Adipocyte (in vitro differentiated cells): ENCODE results near the gene BCL11B.

Experiments
- DNase-seq: peaks from one replicate; pipeline ENCODE4 v3.0.0-alpha.2; 2015; ENCODE audit warnings: low read depth
- H3K27me3 ChIP-seq: replicated peaks from 2 replicates; pipeline ENCODE4 v1.7.0; 2013; ENCODE audit warnings: mild to moderate bottlenecking, low read length, moderate library complexity; ENCODE audit not compliant: control insufficient read depth, insufficient read depth
- H3K36me3 ChIP-seq: 2 replicates; pipeline ENCODE4 v1.7.0; 2013; ENCODE audit warnings: low read length, mild to moderate bottlenecking, moderate library complexity; ENCODE audit not compliant: control insufficient read depth, insufficient read depth, severe bottlenecking
- H3K4me1 ChIP-seq: 2 replicates; pipeline ENCODE4 v1.7.0; 2013; ENCODE audit warnings: mild to moderate bottlenecking, low read length, moderate library complexity; ENCODE audit not compliant: control insufficient read depth, insufficient read depth
- H3K4me3 ChIP-seq: 2 replicates; pipeline ENCODE4 v1.7.0; 2013; ENCODE audit warnings: mild to moderate bottlenecking, low read length, moderate library complexity
- H3K9ac ChIP-seq: 2 replicates; pipeline ENCODE4 v1.7.0; 2013; ENCODE audit warnings: mild to moderate bottlenecking, low read length, moderate library complexity
- H3K9me3 ChIP-seq: 2 replicates; pipeline ENCODE4 v1.7.0; 2013; ENCODE audit warnings: mild to moderate bottlenecking, low read length, moderate library complexity; ENCODE audit not compliant: control insufficient read depth

The BCL11B gene

DNA sequence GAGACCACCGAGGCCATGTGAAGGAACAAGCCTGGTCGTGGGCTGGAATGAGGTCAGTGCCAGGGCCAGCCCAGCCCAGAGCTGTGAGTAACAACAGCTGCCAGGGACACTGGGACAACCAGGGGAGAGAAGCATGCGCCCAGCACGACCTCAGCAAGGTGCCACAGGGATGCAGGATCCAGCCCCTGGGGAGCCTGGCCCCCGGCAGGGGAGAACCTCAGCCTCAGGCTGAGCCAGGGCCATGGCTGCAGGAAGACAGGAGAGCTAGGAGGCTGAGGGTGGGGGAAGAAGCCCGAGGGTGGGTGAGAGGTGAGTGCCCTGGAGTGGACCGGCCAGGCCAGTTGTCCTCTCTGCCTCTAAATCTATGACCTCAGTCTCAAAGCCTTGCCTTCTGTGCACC is 62.6 kb downstream of the BCL11B start:
- no peaks in the 10 kb centered on the region for H3K4me1 ChIP-seq
- H3K9ac ChIP-seq, result no peak overlapping the region

DNA sequence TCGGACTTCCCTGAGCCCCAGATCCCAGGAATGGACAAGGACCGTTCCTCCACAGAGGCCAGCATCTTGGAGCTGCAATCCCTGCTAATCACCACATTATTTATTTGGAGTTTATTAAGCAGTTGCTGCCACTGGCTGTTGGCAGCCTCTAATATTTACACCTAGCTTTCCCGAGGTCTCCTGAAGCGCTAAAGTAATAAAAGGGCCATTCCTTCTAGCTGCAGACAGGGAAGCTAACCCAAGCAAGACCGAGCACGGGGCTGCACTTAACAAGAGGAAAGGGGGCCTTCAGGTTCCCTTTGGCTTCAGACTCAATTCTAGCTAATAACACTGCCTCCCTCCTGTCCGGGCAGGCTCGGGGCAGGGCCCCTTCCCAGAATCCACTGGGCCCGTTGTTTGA is 63.7 kb downstream of the BCL11B start:
- no peak overlapping the region for H3K4me3 ChIP-seq
- no peaks in the 10 kb centered on the region for H3K4me1 ChIP-seq
- DNase-seq, result no peak
- H3K36me3 ChIP-seq, result no peaks in the 10 kb centered on the region
- no peak overlapping the region for H3K9ac ChIP-seq
- peaks cover 17% of the 10 kb centered on the region for H3K27me3 ChIP-seq
- H3K9me3 ChIP-seq, result no peaks in the 10 kb centered on the region

More for the DNA sequence above, 62.6 kb downstream of the BCL11B start:
- no peak for DNase-seq
- Histone ChIP-seq H3K4me3 (no peak overlapping the region), H3K36me3 (no peaks in the 10 kb centered on the region), H3K27me3 (peaks cover 25% of the 10 kb centered on the region), H3K9me3 (no peaks in the 10 kb centered on the region)

DNA sequence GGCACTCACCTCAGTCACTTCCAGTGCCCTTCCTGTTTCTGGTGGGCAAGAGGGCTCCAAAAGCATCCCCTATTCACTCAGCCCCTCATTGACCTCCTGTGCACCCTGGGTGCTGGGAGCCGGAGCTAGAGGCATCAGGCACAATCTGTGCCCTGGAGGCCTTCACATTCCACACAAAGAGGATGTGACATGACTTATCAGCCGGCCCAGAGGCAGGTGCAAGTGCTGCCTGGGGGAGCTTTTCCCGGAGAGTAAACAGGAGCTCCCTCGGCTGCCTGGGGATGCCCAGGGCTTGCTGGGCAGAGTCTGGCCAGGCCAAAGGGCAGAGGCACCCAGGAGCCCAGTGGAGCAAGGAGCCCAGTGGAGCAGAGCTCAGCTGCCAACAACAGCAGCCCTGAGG is 64.5 kb downstream of the BCL11B start:
- Histone ChIP-seq H3K4me1 (no peaks in the 10 kb centered on the region), H3K27me3 (peaks cover 12% of the 10 kb centered on the region), H3K4me3 (no peak overlapping the region), H3K9me3 (no peaks in the 10 kb centered on the region), H3K36me3 (no peaks in the 10 kb centered on the region), H3K9ac (no peak overlapping the region)
- no peak for DNase-seq

DNA sequence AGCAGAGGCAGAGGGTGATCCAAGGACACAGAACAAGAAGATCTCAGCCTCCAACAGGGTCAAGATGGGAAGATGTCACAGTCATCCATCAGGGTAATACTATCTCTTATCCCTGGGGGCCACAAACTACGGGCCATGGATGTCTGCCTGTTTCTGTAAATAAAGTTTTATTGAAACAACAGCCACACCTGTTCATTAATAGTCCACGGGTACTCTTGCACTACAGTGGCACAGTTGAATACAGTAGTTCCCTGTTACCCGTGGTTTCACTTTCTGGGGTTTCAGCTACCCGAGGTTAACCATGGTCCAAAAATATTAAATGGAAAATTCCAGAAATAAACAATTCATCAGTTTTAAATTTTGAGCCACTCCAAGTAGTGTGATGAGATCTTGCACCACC is 65.9 kb downstream of the BCL11B start:
- Histone ChIP-seq H3K9ac (no peak overlapping the region), H3K36me3 (no peaks in the 10 kb centered on the region), H3K4me1 (no peaks in the 10 kb centered on the region), H3K9me3 (no peaks in the 10 kb centered on the region), H3K27me3 (peaks cover 7% of the 10 kb centered on the region), H3K4me3 (no peak overlapping the region)
- DNase-seq, result no peak

DNA sequence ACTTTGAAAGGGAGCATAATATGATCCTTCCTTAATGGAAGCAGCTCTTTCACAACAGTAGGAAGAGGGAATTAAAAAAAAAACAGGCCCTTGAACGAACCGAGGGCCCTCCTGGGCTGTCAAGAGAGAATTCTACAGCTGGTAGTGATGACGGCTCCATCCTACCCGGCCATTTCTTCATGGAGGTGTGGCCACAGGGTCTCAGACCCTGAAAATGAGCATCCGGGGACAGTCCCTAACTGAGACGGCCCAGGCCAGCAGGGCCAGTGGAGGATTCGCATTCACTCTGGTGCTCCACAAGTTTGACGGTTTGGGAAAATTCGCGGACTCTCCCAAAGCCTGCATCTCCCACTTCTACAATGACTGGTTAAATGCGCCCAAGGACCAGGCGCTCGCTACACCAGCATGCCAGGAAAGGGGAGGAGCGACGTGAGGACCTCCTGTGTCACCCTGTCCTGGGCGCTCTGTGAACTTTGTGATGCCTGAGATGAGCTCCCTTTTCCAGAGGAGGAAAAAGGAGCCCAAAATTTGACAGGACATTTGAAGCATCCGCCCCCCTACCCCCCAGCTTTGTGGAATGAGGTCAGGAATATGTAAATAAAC is 66.8 kb downstream of the BCL11B start:
- Histone ChIP-seq H3K4me3 (no peak overlapping the region), H3K27me3 (peaks cover 5% of the 10 kb centered on the region), H3K4me1 (no peaks in the 10 kb centered on the region), H3K36me3 (no peaks in the 10 kb centered on the region), H3K9me3 (no peaks in the 10 kb centered on the region), H3K9ac (no peak overlapping the region)
- no peak for DNase-seq

DNA sequence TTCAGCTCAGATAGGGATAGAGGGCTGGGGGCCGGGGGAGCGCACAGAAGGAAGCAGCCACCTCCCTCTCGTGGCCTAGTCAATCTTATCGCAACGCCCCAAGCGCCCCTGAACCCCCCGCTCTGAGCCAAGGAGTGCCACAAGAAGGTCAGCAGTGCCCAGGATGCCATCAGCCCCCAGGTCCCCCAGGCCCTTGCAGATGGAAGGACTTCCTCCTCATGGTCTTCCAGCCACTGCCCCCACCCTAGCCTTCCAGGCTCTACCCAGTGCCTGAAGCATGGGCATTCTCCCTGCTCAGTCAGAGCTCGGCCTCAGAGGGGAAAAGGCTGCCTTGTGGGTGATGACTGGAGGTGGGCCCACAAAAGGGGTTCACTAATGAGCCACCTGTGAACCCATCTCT is 68.2 kb downstream of the BCL11B start:
- H3K9ac ChIP-seq, result no peak overlapping the region
- no peaks in the 10 kb centered on the region for H3K9me3 ChIP-seq
- no peaks in the 10 kb centered on the region for H3K36me3 ChIP-seq
- DNase-seq, result no peak
- no peak overlapping the region for H3K4me3 ChIP-seq
- H3K4me1 ChIP-seq, result no peaks in the 10 kb centered on the region
- peaks cover 10% of the 10 kb centered on the region for H3K27me3 ChIP-seq

DNA sequence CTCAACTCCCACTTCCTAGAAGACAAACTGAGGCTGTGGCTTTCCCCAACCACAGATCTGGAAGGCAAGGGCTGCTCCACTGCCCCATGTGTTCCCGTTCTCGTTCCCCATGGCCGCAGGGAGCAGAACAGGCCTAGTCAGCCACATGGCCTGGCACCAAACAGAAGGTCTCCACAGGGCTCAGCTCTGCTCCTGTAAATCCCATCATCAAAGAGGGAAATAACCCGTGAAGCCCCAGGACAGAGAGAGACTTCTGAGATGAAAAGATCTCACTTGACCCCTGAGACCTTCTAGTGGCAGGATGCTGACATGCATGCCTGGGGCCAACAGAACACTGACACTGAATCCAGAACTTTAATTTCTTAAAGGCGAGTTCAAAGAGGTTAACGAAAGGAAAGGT is 68.9 kb downstream of the BCL11B start:
- no peaks in the 10 kb centered on the region for H3K9me3 ChIP-seq
- no peaks in the 10 kb centered on the region for H3K4me1 ChIP-seq
- DNase-seq, result no peak
- H3K36me3 ChIP-seq, result no peaks in the 10 kb centered on the region
- H3K9ac ChIP-seq, result no peak overlapping the region
- peaks cover 10% of the 10 kb centered on the region for H3K27me3 ChIP-seq
- no peak overlapping the region for H3K4me3 ChIP-seq

DNA sequence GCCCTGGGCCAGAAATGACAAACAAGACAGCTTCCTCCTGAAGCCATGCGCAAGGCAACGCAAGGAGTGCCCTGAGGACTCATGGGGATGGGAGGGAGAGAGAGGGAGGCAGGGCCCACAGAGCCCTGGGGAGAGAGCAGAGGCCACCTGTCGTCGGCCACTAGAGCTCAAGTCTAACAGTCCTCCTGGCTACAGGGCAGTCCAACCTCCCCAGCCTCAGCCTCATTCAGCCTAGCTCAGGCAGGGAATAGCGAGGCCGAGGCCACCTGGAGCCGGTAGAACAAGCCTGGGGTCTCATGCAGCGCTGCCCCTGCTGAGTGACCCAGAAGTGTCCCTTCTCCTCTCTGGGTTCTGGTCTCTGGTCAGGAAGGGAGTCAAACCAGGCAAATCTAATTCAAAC is 69.5 kb downstream of the BCL11B start:
- no peaks in the 10 kb centered on the region for H3K4me1 ChIP-seq
- H3K36me3 ChIP-seq, result no peaks in the 10 kb centered on the region
- H3K9ac ChIP-seq, result no peak overlapping the region
- H3K9me3 ChIP-seq, result no peaks in the 10 kb centered on the region
- H3K4me3 ChIP-seq, result no peak overlapping the region
- peaks cover 14% of the 10 kb centered on the region for H3K27me3 ChIP-seq
- DNase-seq, result no peak

DNA sequence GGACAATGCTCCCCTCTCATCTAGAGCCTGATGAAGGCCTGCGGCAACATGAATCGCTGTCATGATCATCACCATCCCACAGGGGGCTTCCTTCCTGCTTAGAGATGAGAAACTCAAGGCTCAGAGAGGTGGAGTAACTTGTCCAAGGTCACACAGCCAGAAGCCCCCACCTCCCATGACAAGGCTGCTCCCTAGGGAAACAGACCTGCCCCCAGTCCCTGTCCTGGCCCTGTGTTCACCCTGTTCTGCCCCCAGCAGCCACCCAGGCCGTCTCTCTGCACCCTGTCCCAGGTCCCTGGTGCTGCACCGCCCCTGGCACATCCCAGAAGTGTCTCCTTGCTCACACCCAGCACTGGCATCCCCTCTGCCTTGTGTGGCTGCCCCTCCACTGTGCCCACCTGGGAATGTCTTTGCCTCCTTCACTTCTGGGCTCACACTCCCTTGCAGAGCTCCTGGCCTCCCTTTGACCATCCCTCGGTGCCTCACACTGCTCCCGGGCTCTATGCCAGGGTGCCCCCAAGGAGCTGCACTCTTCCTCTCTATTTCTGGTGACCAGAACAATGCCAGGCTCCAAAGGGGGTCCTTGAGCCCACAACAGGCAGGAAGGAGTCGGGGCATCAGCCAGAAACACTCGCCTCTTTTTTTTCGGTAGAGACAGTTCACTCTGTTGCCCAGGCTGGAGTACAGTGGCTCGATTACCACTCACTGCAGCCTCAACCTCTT is 70.5 kb downstream of the BCL11B start:
- no peak for DNase-seq
- Histone ChIP-seq H3K9ac (no peak overlapping the region), H3K4me1 (no peaks in the 10 kb centered on the region), H3K27me3 (peaks cover 11% of the 10 kb centered on the region), H3K9me3 (no peaks in the 10 kb centered on the region), H3K36me3 (no peaks in the 10 kb centered on the region), H3K4me3 (no peak overlapping the region)

DNA sequence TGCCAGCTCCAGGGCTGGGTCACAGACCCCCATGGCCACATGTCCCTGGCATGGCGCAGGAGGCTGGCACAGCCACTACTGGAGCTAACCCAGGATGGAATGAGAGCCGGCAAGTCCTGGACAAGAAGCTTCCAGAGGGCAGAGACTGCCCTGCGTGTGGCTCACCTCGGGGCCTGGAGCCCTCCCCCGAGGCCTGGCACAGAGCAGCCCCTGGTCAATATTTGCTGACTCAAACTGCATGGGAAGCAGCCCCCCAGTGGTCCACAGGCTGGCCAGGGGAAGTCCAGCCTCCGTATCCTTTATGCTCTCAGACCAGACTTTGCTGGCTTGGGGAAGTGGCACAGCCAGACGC is 71.4 kb downstream of the BCL11B start:
- Histone ChIP-seq H3K27me3 (peaks cover 11% of the 10 kb centered on the region), H3K36me3 (no peaks in the 10 kb centered on the region), H3K9ac (no peak overlapping the region), H3K9me3 (no peaks in the 10 kb centered on the region), H3K4me3 (no peak overlapping the region), H3K4me1 (no peaks in the 10 kb centered on the region)
- no peak for DNase-seq

DNA sequence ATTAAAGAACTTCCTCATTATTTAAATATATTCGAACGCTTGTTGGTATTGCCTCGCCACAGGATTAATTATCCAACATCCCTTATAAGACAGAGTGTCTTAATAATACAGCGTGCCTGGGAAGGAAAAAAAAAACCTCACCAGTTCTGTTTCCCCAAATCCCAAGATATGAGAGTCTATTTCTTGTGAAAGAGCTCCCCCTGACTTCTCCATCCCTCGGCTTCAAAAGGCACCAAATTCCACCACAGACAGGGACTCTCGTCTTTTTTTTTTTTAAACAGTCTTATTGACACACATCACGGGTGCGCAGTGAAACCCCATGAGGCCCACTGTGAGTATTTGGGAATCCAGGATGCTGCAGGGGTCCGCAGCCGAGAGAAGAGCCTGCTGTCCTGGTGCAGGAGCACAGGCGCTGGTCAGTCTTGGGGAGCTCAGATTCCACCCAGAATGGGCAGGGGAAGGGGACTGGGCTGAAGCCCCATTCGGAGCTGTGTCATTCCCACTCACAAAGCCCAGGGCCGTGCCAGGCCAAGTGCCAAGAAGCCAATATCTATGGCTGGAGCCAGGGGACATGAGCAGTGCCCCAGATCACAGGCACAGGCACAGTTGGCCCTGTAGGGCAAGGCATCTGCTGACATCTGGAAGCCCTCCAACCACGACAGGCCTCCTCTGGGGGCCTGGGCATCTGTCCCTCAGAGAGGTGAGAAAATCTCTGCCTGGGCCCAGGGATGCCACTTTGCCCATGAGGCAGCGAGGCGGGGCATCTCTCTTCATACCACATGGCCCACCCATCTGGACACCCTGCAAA is 71.9 kb downstream of the BCL11B start:
- Histone ChIP-seq H3K4me3 (no peak overlapping the region), H3K9ac (no peak overlapping the region), H3K4me1 (no peaks in the 10 kb centered on the region), H3K27me3 (peaks cover 17% of the 10 kb centered on the region), H3K36me3 (no peaks in the 10 kb centered on the region), H3K9me3 (no peaks in the 10 kb centered on the region)
- no peak for DNase-seq
